ENCODE measurements around the gene DUOXA1.

GRCh38 chr15:45088801-45089711, 40.6 kb downstream of the DUOXA1 start:
- TF ChIP-seq GATA1 (IDR thresholded peaks at IDR 0.05; ENCODE audit: low read depth, low read length) (no peak), POLR2A (IDR thresholded peaks at IDR 0.05; ENCODE audit: low read length) (no peak)
